ENCODE data around the gene MTA3.

DNA sequence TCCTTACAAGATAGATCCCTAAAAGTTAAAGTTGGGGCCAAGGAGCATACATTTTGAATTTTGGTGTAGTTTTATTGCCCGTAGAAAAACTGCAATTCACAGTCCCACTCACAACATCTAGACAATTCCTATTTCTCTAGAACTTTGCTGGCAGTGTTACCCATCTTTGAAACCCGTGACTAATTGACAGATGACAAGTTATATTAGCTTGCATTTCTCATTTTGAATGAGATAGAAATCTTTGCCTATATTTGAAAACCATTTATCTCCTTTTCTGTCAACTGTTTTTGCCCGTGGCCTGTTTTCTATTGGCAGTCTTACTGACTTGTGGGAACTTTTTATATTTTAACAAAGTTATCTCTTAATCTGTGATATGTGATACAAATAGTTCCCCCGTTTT lies 145.5 kb downstream of the MTA3 start:
- TF ChIP-seq EZH2 (IDR thresholded peaks at IDR 0.05; ENCODE audit: low read length, missing control alignments) = no peak
- TF ChIP-seq, protein P1, sequence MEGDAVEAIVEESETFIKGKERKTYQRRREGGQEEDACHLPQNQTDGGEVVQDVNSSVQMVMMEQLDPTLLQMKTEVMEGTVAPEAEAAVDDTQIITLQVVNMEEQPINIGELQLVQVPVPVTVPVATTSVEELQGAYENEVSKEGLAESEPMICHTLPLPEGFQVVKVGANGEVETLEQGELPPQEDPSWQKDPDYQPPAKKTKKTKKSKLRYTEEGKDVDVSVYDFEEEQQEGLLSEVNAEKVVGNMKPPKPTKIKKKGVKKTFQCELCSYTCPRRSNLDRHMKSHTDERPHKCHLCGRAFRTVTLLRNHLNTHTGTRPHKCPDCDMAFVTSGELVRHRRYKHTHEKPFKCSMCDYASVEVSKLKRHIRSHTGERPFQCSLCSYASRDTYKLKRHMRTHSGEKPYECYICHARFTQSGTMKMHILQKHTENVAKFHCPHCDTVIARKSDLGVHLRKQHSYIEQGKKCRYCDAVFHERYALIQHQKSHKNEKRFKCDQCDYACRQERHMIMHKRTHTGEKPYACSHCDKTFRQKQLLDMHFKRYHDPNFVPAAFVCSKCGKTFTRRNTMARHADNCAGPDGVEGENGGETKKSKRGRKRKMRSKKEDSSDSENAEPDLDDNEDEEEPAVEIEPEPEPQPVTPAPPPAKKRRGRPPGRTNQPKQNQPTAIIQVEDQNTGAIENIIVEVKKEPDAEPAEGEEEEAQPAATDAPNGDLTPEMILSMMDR (conservative IDR thresholded peaks at IDR 0.05 in 1 of 2, IDR thresholded peaks at IDR 0.05 in 1 of 2; ENCODE audit: low read depth in 1 of 2, low read length in 2 of 2) = no peak

Measured in fibroblast of lung (primary cell).